ENCODE results near the gene ANAPC5.
"Not testable (repeated sequence)": the region's sequence is repeated elsewhere in the genome, so short reads cannot be mapped to it uniquely, and the experiment has no call there.

The ANAPC5 gene

DNA sequence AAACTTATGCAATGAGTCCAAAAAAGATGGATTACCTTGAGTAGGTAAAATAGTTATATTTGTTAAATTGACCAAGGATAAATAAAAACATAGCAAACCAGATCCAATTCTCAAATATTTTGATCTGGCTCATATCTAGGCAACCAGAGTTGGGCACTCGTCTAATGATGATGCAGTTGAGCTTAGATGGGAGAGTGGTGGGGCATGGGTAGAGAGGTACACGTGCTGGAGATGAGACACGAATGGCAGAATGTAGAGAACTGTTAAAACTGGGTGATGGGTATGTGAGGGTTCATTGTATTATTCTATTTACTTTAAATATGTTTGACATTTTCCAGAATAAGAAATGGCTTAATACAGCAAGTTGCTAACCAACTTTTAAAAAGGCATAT, 40.1 kb upstream of the ANAPC5 start:
- DNase-seq (ENCODE audit: low read depth, low spot score) = no peak
- CTCF ChIA-PET = interaction anchor here (0.7 to 1.3 kb wide), 4 partner anchors 51 to 101 kb away, joined by 3 to 5 read pairs (median 4); no protein-coding TSS in a partner anchor
- no peak for TF ChIP-seq CTCF (IDR thresholded peaks at IDR 0.05; ENCODE audit: insufficient read depth, low read length, missing control alignments)
- no peak overlapping the region for H3K4me3 ChIP-seq (ENCODE audit: low read depth, low read length)
- POLR2A ChIA-PET = interaction anchor here (1.0 kb wide), 1 partner anchor 8 kb away, joined by 4 read pairs; the partner anchor contains the start of gene RNF34

DNA sequence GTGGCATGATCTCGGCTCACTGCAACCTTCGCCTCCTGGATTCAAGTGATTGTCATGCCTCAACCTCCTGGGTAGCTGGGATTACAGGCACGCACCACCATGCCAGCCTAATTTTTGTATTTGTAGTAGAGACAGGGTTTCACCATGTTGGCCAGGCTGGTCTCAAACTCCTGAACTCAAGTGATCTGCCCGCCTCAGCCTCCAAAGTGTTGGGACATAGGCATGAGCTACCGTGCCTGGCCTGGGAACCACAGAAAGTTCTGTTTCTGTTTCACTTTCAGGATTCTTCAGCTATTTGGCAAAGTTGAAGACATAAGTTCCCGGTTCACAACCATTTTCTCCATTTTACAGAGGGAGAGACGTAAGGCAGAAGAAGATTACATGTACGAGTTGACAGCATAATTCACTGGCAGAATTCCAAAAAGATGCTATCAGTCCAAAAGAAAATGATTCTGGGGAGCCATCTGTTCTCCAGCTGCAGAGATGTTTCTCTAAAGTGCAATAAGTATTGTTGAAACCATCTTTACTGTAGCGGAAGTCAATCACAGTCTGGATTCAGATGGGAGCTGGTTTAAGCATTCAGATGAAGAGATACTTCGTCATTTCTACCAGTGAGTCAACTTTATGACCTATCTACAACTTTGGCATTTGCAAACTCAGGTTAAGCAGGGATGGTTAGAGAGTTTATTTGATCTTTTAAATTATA, 39.6 kb upstream of the ANAPC5 start:
- H3K4me3 ChIP-seq (ENCODE audit: low read depth, low read length) = peak overlapping the region; percentile 16
- no peak for TF ChIP-seq CTCF (IDR thresholded peaks at IDR 0.05; ENCODE audit: insufficient read depth, low read length, missing control alignments)
- POLR2A ChIA-PET = interaction anchor here (1.0 kb wide), 1 partner anchor 8 kb away, joined by 4 read pairs; the partner anchor contains the start of gene RNF34
- peak; percentile 28 for DNase-seq (ENCODE audit: low read depth, low spot score)
- CTCF ChIA-PET = interaction anchor here (0.7 to 1.3 kb wide), 6 partner anchors 51 to 101 kb away, joined by 3 to 5 read pairs (median 3); no protein-coding TSS in a partner anchor

- ChIA-PET CTCF (interaction anchor here (1.0 to 1.3 kb wide), 3 partner anchors 51 to 58 kb away, joined by 3 to 5 read pairs (median 3); no protein-coding TSS in a partner anchor), POLR2A (no interaction called here)
- no peak for DNase-seq (ENCODE audit: low read depth, low spot score)
- H3K4me3 ChIP-seq (ENCODE audit: low read depth, low read length) = no peak overlapping the region
- no peak for TF ChIP-seq CTCF (IDR thresholded peaks at IDR 0.05; ENCODE audit: insufficient read depth, low read length, missing control alignments)
Measured at GRCh38 chr12:121390856-121391255, 38.6 kb upstream of the ANAPC5 start.

- no peak overlapping the region for H3K4me3 ChIP-seq (ENCODE audit: low read depth, low read length)
- POLR2A ChIA-PET = interaction anchor here (1.1 to 1.2 kb wide), 2 partner anchors 11 to 36 kb away, joined by 3 to 10 read pairs; partner anchors contain the start of genes ANAPC5 and RNF34
- TF ChIP-seq CTCF (IDR thresholded peaks at IDR 0.05; ENCODE audit: insufficient read depth, low read length, missing control alignments) = no peak
- CTCF ChIA-PET = interaction anchor here (1.1 to 1.7 kb wide), 3 partner anchors 20 to 158 kb away, joined by 3 to 4 read pairs (median 3); no protein-coding TSS in a partner anchor
- peak; percentile 42 for DNase-seq (ENCODE audit: low read depth, low spot score)
Measured at GRCh38 chr12:121388421-121388981, 36.3 kb upstream of the ANAPC5 start.

DNA sequence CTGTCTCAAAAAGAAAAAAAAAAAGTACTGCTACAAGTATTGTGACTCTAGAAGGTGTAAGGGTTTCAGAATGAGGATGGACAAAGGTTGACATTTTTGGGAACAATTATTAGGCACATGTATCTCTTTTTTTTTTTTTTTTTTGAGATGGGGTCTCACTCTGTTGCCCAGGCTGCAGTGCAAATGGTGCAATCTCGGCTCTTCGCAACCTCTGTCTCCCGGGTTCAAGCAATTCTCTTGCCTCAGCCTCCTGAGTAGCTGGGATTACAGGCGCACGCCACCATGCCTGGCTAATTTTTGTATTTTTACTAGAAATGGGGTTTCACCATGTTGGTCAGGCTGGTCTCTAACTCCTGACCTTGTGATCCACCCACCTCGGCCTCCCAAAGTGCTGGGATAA, 32.7 kb upstream of the ANAPC5 start:
- not testable (repeated sequence) for DNase-seq (ENCODE audit: low read depth, low spot score); H3K4me3 ChIP-seq (ENCODE audit: low read depth, low read length)
- CTCF ChIA-PET = interaction anchor here (0.7 to 1.4 kb wide), 3 partner anchors 50 to 735 kb away, joined by 3 to 5 read pairs (median 4); no protein-coding TSS in a partner anchor
- POLR2A ChIA-PET = interaction anchor here (1.1 kb wide), 1 partner anchor 32 kb away, joined by 3 read pairs; the partner anchor contains the start of gene ANAPC5

DNA sequence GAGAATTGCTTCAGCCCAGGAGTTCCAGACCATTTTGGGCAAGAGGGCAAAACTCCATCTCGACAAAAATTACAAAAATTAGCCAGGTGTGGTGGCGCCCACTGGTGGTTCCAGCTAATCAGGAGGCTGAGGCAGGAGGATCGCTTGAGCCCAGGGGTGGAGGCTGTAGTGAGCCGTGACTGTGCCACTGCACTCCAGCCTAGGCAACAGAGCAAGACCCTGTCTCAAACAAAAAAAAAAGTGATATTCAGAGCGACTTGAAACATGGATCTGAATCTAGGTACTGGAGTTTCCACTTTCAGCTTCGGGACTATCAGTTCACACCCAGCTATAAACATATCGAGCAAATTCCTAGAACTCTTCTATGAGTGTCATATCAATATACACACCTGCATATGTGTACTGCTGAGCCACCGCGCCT, 31.4 kb upstream of the ANAPC5 start:
- POLR2A ChIA-PET = interaction anchor here (1.1 kb wide), 1 partner anchor 31 kb away, joined by 3 read pairs; the partner anchor contains the start of gene ANAPC5

More for the DNA sequence above, 31.4 kb upstream of the ANAPC5 start:
- no peak for TF ChIP-seq CTCF (IDR thresholded peaks at IDR 0.05; ENCODE audit: insufficient read depth, low read length, missing control alignments)
- no peak for DNase-seq (ENCODE audit: low read depth, low spot score)
- CTCF ChIA-PET = interaction anchor here (1.1 to 1.4 kb wide), 2 partner anchors 48 to 59 kb away, joined by 4 to 5 read pairs; no protein-coding TSS in a partner anchor
- no peak overlapping the region for H3K4me3 ChIP-seq (ENCODE audit: low read depth, low read length)
